NCI-H146 (cell line): ENCODE measurements around the gene PLD5.

ENCODE experiments used
- DNase-seq: peaks from one replicate; lab custom pipeline; 2025; lab: John Stamatoyannopoulos, UW

Gene PLD5

GRCh38 chr1:242524571-242525359 lies at the start of gene PLD5:
PLD5 (minus strand) TSS chr1:242524697.
- peak; percentile 82 for DNase-seq

- DNase-seq = no peak
These were observed 45.4 kb upstream of the PLD5 start for GRCh38 chr1:242569867-242570266.

- no peak for DNase-seq
These were observed 44.2 kb upstream of the PLD5 start for GRCh38 chr1:242568666-242569065.

GRCh38 chr1:242567596-242567995 lies 43.1 kb upstream of the PLD5 start:
- DNase-seq = no peak

DNA sequence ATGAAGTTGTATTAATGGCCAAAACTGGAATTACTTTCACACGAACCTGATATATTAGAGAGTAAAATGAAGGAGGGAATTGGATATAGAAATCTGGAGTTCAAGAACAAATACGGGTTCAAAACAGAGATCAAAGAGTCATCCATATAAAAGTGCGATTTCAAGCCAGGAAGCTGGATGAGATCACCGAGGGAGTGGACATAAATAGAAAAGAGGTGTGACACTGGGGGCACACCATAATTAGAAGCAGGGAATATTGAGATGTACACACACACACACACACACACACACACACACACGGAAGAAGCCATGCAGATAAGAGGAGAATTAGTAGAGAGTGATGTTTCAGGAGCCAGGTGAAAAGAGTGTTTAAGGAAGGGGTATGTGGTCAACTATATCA lies 32.3 kb upstream of the PLD5 start:
- DNase-seq = peak; percentile 66

DNA sequence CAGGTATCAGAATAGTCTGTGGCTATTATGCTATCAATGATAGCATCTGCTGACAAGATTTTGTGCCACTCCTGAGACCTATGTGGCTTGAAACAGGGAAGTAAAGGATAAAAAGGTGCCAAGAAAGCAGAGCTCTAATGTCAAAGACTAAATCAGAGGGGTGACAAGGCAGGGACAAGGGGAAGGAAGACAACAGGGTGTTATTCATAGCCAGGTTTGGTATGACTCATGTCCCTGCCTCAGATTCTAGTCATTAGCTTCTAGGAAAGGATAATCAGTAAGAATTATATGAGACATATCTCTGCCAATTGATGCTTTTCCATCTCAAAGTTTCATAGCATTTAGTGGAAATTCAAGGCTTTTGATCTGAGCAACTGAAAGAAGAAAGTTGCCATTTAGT lies 31.8 kb upstream of the PLD5 start:
- DNase-seq = no peak

- DNase-seq = no peak
These were observed 30.1 kb upstream of the PLD5 start for GRCh38 chr1:242554577-242554976.

- DNase-seq = no peak
These were observed 22.6 kb upstream of the PLD5 start for GRCh38 chr1:242546849-242547729.

- DNase-seq = no peak
These were observed 21.9 kb upstream of the PLD5 start for GRCh38 chr1:242546441-242546840.

- DNase-seq = no peak
These were observed 19.6 kb upstream of the PLD5 start for GRCh38 chr1:242544071-242544470.

DNA sequence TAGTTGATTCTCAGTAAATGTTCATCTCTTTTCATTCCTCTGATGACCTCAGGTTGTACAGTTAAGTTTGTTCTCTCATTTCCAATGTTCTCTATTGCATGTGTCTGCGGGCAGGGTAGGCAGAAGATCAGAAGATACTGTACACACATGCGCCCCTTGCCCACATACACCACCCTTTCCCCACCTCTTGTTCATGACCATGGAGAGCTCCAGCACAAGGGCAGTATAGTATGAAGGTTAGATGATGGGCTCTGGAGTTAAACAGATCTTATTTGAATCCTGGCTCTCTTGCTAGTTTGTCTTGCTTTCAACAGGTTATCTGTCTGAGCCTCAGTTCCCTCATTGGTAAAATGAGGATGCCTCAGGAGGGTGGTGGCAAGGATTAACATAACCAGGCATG lies 17.8 kb upstream of the PLD5 start:
- DNase-seq = no peak

GRCh38 chr1:242535986-242536385 lies 11.5 kb upstream of the PLD5 start:
- no peak for DNase-seq

DNA sequence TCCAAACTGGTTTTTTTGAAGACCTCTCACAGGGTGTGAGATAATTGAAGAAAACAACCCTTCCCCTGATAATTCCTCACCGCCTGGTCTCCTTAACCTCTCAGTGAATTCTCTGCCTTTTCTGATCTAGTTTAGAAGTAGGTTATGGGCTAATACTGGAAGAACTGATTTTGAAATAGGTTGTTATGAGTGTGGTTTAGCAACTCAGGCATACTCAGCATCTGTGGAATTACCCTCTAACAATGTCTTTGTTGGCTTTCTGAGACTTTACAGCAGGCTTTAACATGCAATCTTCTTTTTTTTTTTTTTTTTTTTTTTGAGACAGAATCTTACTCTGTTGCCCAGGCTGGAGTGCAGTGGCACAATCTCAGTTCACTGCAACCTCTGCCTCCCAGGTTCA lies 10.3 kb upstream of the PLD5 start:
- DNase-seq = no peak

DNA sequence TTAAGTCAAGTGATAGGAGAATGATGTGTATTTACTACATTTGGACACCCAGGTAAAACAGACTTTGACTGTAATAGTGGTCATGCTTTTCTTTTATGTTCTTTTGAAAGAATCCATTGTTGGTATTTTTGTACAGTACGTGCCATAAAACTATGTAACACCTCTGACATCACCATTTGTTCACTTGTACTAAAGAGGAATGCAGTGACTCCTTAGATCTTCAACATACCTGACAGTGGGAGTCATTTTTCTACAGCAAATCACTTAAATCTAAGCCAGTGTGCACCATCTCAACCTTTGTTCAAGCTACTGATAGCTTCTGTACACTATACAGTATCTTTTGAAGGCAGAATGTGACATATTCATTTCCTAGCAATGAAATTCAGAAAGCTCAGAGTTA lies 6.3 kb upstream of the PLD5 start:
- DNase-seq = no peak

GRCh38 chr1:242525769-242526168 lies 1.3 kb upstream of the PLD5 start:
- DNase-seq = no peak

DNA sequence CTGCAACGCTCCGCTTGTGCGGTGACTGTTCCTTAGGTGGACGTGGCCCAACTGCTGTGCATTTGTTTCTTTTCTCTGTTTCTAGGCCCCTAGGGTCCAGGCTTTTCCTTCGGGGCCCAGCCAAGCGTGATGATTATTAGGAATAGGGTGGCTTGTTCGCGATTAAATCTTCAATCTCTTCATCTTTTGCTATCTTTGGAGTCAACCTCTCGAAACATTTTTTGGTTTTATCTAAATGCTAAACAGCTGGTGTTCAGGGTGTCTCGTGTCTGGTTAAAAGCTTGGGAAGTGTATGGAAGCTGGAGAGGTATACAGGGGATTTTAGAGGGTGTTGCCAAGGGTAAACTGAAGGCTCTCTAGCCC lies 844 bp upstream of the PLD5 start:
- DNase-seq = peak; percentile 34

- DNase-seq = peak; percentile 87
These were observed 552 bp downstream of the PLD5 start for GRCh38 chr1:242523719-242524570.

DNA sequence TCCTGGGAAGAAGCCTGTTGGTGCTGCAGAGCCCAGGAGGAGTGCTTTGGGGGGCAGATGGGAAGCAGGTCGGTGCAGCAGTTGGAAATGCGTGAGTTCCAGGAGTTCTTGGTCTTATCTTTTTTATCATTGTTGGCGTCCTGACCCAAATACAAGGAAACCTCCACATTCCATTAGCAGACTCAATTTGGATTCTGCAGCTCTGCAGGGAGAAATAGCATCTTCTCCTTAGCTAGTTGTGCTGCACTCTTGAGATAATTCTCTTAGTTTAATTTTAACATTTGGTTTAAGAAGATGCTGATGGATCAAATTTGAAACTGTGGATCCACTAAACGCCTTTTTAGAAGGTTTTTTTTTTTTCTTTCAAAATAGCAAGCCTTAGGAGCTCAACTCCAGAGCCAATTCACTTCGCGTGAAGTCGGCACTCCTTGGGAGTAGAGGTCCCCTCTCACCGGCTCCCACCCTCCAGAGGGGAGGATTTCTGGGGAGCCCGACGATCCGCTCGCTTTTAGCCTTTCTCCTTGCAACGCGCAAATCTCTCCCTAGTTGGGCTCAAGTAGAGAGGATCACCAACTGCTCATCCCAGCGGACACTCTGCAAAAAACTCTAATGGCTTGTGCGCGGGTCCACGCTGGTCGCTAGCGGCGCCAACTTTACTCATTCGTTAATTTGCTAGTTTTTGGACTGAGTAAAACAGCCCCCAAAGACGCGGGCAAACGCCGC lies 1.3 kb downstream of the PLD5 start:
- DNase-seq = peak; percentile 37

- no peak for DNase-seq
These were observed 2.1 kb downstream of the PLD5 start for GRCh38 chr1:242522304-242522945.

- no peak for DNase-seq
These were observed 8.9 kb downstream of the PLD5 start for GRCh38 chr1:242515555-242515954.

GRCh38 chr1:242506724-242507123 lies 17.8 kb downstream of the PLD5 start:
- no peak for DNase-seq
